ENCODE measurements around the gene PPP1R14C. TPM values are rescaled to one million over a fixed set of nuclear protein-coding genes. Genes with fewer than 3 reads are reported as not detected.

The PPP1R14C gene
- total RNA-seq, 1 experiment from 2014 or later, result 2.5 TPM

GRCh38 chr6:150272264-150272975, 129.6 kb downstream of the PPP1R14C start:
- no peaks in the 10 kb centered on the region for H3K27me3 Mint-ChIP-seq (ENCODE audit: insufficient read depth, unreplicated experiment)
- intact Hi-C loops (cut with micrococcal nuclease; ENCODE audit: unreplicated experiment), result no loop called here
- H3K27me3 ChIP-seq (replicated peaks; ENCODE audit: control insufficient read depth, insufficient read depth, low read length), result no peaks in the 10 kb centered on the region
- H3K9me3 ChIP-seq, result no peaks in the 10 kb centered on the region
- peaks cover 11% of the 10 kb centered on the region for H3K9me3 Mint-ChIP-seq (ENCODE audit: unreplicated experiment)
- POLR2A ChIA-PET, result no interaction called here
- H3K4me3 ChIP-seq (ENCODE audit: low read depth, low read length), result no peak overlapping the region
- no peak overlapping the region for H3K27ac Mint-ChIP-seq (ENCODE audit: unreplicated experiment)
- no peak for DNase-seq
- CTCF ChIA-PET, result no interaction called here
- no peaks in the 10 kb centered on the region for H3K36me3 Mint-ChIP-seq (ENCODE audit: insufficient read depth, unreplicated experiment)
- H3K4me3 Mint-ChIP-seq (ENCODE audit: unreplicated experiment), result no peak overlapping the region
- no peak for TF ChIP-seq CTCF (IDR thresholded peaks at IDR 0.05; ENCODE audit: insufficient read depth in 1 of 2, low read depth in 1 of 2, low read length in 1 of 2, severe bottlenecking in 1 of 2, unreplicated experiment in 1 of 2)
- H3K36me3 ChIP-seq (ENCODE audit: control insufficient read depth, insufficient read depth, low read length), result no peaks in the 10 kb centered on the region
- BruUV-seq (replicated peaks), result no TSS peak
- H3K4me1 Mint-ChIP-seq (ENCODE audit: low read depth, unreplicated experiment), result no peaks in the 10 kb centered on the region
- no peaks in the 10 kb centered on the region for H3K4me1 ChIP-seq

- no peak for TF ChIP-seq CTCF (IDR thresholded peaks at IDR 0.05; ENCODE audit: insufficient read depth in 1 of 2, low read depth in 1 of 2, low read length in 1 of 2, severe bottlenecking in 1 of 2, unreplicated experiment in 1 of 2)
- no peaks in the 10 kb centered on the region for H3K4me1 Mint-ChIP-seq (ENCODE audit: low read depth, unreplicated experiment)
- H3K27me3 Mint-ChIP-seq (ENCODE audit: insufficient read depth, unreplicated experiment), result no peaks in the 10 kb centered on the region
- no peaks in the 10 kb centered on the region for H3K9me3 ChIP-seq
- no peaks in the 10 kb centered on the region for H3K4me1 ChIP-seq
- no peak overlapping the region for H3K4me3 ChIP-seq (ENCODE audit: low read depth, low read length)
- intact Hi-C loops (cut with micrococcal nuclease; ENCODE audit: unreplicated experiment), result no loop called here
- no peak overlapping the region for H3K27ac Mint-ChIP-seq (ENCODE audit: unreplicated experiment)
- no peaks in the 10 kb centered on the region for H3K36me3 Mint-ChIP-seq (ENCODE audit: insufficient read depth, unreplicated experiment)
- ChIA-PET CTCF (no interaction called here), POLR2A (no interaction called here)
- BruUV-seq (replicated peaks), result no TSS peak
- H3K9me3 Mint-ChIP-seq (ENCODE audit: unreplicated experiment), result peaks cover 11% of the 10 kb centered on the region
- DNase-seq, result no peak
- no peak overlapping the region for H3K4me3 Mint-ChIP-seq (ENCODE audit: unreplicated experiment)
- H3K27me3 ChIP-seq (replicated peaks; ENCODE audit: control insufficient read depth, insufficient read depth, low read length), result no peaks in the 10 kb centered on the region
- no peaks in the 10 kb centered on the region for H3K36me3 ChIP-seq (ENCODE audit: control insufficient read depth, insufficient read depth, low read length)
These were observed 130.1 kb downstream of the PPP1R14C start for GRCh38 chr6:150272976-150273315.

DNA sequence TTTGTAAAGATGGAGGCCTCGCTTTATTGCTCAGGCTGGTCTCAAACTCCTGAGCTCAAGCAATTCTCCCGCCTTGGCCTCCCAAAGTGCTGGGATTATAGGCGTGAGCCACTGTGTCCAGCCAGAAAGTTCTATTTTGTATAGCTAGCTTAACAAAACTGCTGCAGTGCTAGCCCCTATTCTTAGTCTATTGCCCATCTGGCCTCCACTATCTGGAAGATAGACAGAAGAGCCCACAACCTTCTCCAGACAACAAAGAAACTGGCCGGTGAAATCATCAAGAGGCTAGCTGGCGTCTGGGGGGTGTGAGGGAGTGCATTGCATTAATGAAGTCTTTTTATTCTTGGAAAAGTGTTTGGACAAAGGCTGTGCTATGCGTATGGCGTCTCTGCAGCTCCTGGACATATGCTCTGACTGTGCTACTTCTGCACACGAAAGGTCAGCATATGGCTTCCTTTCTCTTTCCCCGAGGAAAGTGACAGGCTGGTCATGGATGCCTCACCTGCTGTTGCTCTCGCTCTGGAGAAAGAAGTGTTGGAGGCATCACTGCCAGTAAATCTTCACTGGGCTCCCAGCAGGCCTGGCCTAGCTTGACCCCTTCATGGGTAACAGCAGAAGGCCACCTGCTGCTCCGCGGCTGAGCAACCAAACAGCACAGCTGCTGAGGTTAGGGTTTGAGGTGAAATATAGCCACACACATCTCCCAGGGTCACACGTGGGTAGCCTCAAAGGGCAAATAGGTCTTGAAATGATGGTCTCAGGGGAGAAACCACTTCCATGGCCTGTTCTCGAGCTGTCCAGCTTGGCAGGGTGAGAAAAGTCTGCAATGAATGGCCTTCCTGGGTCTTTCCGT, 130.8 kb downstream of the PPP1R14C start:
- no peak for TF ChIP-seq CTCF (IDR thresholded peaks at IDR 0.05; ENCODE audit: insufficient read depth in 1 of 2, low read depth in 1 of 2, low read length in 1 of 2, severe bottlenecking in 1 of 2, unreplicated experiment in 1 of 2)
- Mint-ChIP-seq H3K27ac (ENCODE audit: unreplicated experiment) (no peak overlapping the region), H3K4me3 (ENCODE audit: unreplicated experiment) (no peak overlapping the region), H3K4me1 (ENCODE audit: low read depth, unreplicated experiment) (no peaks in the 10 kb centered on the region), H3K27me3 (ENCODE audit: insufficient read depth, unreplicated experiment) (no peaks in the 10 kb centered on the region), H3K9me3 (ENCODE audit: unreplicated experiment) (peaks cover 9% of the 10 kb centered on the region), H3K36me3 (ENCODE audit: insufficient read depth, unreplicated experiment) (no peaks in the 10 kb centered on the region)
- no peaks in the 10 kb centered on the region for H3K4me1 ChIP-seq
- CTCF ChIA-PET, result no interaction called here
- no peaks in the 10 kb centered on the region for H3K9me3 ChIP-seq
- no TSS peak for BruUV-seq (replicated peaks)
- POLR2A ChIA-PET, result no interaction called here
- intact Hi-C loops (cut with micrococcal nuclease; ENCODE audit: unreplicated experiment), result no loop called here
- no peaks in the 10 kb centered on the region for H3K36me3 ChIP-seq (ENCODE audit: control insufficient read depth, insufficient read depth, low read length)
- no peak overlapping the region for H3K4me3 ChIP-seq (ENCODE audit: low read depth, low read length)
- H3K27me3 ChIP-seq (replicated peaks; ENCODE audit: control insufficient read depth, insufficient read depth, low read length), result no peaks in the 10 kb centered on the region
- DNase-seq, result no peak

Data from Caco-2 (cell line).